MG63 (cell line): ENCODE results near the gene KDM4C. TPM values are rescaled to one million over a fixed set of nuclear protein-coding genes. Genes with fewer than 3 reads are reported as not detected.
"Not testable (repeated sequence)": the region's sequence is repeated elsewhere in the genome, so short reads cannot be mapped to it uniquely, and the experiment has no call there.

ENCODE experiments used
- DNase-seq: peaks from one replicate; pipeline ENCODE4 v3.0.0-alpha.2; 2020
- H3K27me3 ChIP-seq: fragments of 250-450 bp; sonication (Bioruptor Pico); 2 replicates; pipeline ENCODE4 v1.5.1; 2020; ENCODE audit warnings: mild to moderate bottlenecking, moderate library complexity
- H3K36me3 ChIP-seq: fragments of 250-450 bp; sonication (Bioruptor Pico); 2 replicates; pipeline ENCODE4 v1.5.1; 2020; ENCODE audit warnings: mild to moderate bottlenecking, moderate library complexity
- H3K4me3 ChIP-seq: fragments of 250-450 bp; sonication (Bioruptor Pico); 2 replicates; pipeline ENCODE4 v1.5.1; 2020; ENCODE audit warnings: mild to moderate bottlenecking, moderate library complexity
- H3K9me3 ChIP-seq: fragments of 250-450 bp; sonication (Bioruptor Pico); 2 replicates; pipeline ENCODE4 v1.5.1; 2020; ENCODE audit warnings: mild to moderate bottlenecking, moderate library complexity
- total RNA-seq: library from RNA; depleted of rRNA; stranded (reverse); fragments of >200 nt; shearing (Covaris generic); gene quantifications from 2 replicates; pipeline ENCODE4 v1.2.3, GENCODE V29; 2014; ENCODE audit warnings: low replicate concordance

Gene KDM4C
- total RNA-seq, 1 experiment from 2014 or later: 1.8 TPM

GRCh38 chr9:6991418-6991817 is 233.6 kb downstream of the KDM4C start:
- no peaks in the 10 kb centered on the region for H3K9me3 ChIP-seq
- H3K4me3 ChIP-seq: no peak overlapping the region
- no peaks in the 10 kb centered on the region for H3K36me3 ChIP-seq
- DNase-seq: no peak
- no peaks in the 10 kb centered on the region for H3K27me3 ChIP-seq

GRCh38 chr9:6996061-6996854 is 238.5 kb downstream of the KDM4C start:
- no peak for DNase-seq
- Histone ChIP-seq H3K36me3 (no peaks in the 10 kb centered on the region), H3K9me3 (no peaks in the 10 kb centered on the region), H3K4me3 (no peak overlapping the region), H3K27me3 (no peaks in the 10 kb centered on the region)

- no peak for DNase-seq
- Histone ChIP-seq H3K4me3 (no peak overlapping the region), H3K36me3 (no peaks in the 10 kb centered on the region), H3K9me3 (no peaks in the 10 kb centered on the region), H3K27me3 (no peaks in the 10 kb centered on the region)
Observed at GRCh38 chr9:6997330-6997729, 239.6 kb downstream of the KDM4C start.

- no peak for DNase-seq
- H3K4me3 ChIP-seq: no peak overlapping the region
- no peaks in the 10 kb centered on the region for H3K9me3 ChIP-seq
- H3K27me3 ChIP-seq: no peaks in the 10 kb centered on the region
- no peaks in the 10 kb centered on the region for H3K36me3 ChIP-seq
Observed at GRCh38 chr9:6999794-7000193, 242.0 kb downstream of the KDM4C start.

GRCh38 chr9:7001571-7001970 is 243.8 kb downstream of the KDM4C start:
- H3K4me3 ChIP-seq: no peak overlapping the region
- H3K36me3 ChIP-seq: no peaks in the 10 kb centered on the region
- no peaks in the 10 kb centered on the region for H3K27me3 ChIP-seq
- DNase-seq: no peak
- H3K9me3 ChIP-seq: no peaks in the 10 kb centered on the region

DNA sequence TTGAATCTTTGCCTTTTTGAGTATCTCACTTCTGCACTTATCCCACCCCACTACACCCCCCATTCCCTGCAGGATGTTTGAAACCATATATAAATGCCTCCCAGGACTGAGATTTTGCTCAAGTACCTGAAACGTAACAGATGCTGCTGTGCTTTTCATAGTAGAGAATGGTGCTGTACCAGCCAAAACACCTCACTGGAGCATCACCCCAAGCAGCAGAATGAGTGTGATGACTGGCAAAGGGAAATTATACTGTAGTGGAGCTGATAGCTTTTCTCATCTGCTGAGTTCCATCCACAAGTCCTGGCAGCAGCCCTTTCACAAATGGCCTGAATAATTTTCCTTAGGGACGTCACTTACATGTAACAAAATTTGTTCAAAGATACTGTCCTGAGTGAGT is 246.1 kb downstream of the KDM4C start:
- H3K36me3 ChIP-seq: no peaks in the 10 kb centered on the region
- no peak for DNase-seq
- no peak overlapping the region for H3K4me3 ChIP-seq
- no peaks in the 10 kb centered on the region for H3K27me3 ChIP-seq
- H3K9me3 ChIP-seq: no peaks in the 10 kb centered on the region

DNA sequence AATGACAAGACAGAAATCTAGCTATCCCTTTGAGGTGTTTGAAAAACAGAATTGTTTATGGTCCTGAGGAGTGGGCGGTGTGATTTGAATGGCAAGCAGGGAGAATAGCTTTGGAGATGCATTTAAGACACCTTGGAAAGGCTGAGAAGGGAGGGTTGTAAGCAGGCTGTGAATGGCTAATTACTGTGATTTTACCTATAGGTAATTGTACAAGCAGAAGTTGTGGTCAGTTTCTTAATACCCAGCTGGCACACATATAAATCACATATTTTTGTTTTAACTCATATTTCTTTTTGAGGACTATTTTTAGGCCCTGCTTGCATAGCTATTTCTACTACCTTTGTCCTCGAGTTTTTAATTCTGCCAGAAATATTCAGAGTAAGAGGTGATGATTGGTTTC is 248.6 kb downstream of the KDM4C start:
- Histone ChIP-seq H3K9me3 (no peaks in the 10 kb centered on the region), H3K36me3 (no peaks in the 10 kb centered on the region), H3K4me3 (no peak overlapping the region), H3K27me3 (no peaks in the 10 kb centered on the region)
- no peak for DNase-seq

GRCh38 chr9:7008411-7008810 is 250.6 kb downstream of the KDM4C start:
- Histone ChIP-seq H3K4me3 (no peak overlapping the region), H3K9me3 (no peaks in the 10 kb centered on the region), H3K27me3 (no peaks in the 10 kb centered on the region), H3K36me3 (no peaks in the 10 kb centered on the region)
- no peak for DNase-seq

DNA sequence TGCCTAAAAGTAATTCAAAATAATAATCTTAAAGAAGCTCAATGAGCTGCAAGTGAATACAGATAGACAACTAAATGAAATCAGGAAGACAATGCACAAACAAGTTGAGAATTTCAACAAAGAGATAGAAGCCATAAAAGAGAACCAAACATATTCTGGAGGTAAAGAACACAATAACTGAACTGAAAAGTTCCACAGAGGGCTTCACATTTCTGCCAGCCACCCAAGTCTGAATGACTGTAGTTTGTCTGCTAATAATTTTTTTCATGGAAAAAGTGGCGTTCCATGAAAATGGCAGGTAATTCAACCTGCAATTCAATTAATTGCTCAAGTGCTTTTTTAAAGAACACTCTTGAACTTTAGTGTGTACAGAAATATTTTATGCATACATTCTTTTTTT is 251.3 kb downstream of the KDM4C start:
- Histone ChIP-seq H3K36me3 (no peaks in the 10 kb centered on the region), H3K4me3 (no peak overlapping the region), H3K9me3 (no peaks in the 10 kb centered on the region), H3K27me3 (no peaks in the 10 kb centered on the region)
- no peak for DNase-seq

DNA sequence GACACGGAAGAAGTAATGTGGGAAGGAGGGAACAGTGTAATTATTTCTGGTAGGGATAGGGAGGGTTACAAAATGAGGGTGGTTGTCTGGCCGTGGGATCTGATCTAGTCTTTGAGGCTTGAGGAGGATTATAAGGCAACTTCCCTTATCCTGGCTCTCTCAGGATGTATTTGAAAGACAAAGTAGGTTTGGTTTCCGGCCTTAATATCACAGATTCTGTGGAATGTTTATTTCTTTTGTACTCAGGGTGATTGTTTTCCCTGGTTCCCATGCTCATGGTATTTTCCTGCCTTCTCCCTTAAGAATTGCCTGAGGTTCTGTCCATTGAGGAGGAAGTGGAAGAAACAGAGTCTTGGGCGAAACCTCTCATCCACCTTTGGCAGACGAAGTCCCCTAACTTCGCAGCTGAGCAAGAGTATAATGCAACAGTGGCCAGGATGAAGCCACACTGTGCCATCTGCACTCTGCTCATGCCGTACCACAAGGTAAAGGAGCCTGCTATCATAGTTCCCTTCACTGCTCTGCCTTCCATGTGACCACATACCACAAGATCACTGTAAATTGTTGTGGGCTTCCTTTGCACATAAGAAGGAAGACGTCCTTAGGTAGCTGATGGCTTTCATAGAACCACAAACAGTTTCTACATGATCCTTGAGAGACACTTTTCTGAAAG is 253.8 kb downstream of the KDM4C start:
- H3K9me3 ChIP-seq: no peaks in the 10 kb centered on the region
- no peak for DNase-seq

DNA sequence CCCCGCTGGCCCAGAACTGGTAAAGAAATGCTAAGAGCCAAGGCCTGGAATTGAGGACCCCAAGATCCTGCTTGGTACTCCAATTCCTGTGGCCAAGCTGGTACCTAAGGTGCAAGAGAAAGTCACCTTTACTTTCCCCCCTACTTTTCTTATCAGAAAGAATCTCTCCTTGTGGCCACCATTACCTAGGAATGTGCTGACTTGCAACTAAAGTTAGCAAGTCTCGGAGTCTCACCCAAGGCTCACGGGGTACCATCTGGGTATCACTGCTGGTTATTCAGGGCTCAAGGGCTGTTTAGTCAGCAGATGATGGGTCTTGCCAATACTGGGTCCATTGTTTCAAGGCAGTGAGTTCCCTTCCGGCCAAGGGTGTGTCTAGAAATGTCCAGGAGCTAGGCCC is 270.2 kb downstream of the KDM4C start:
- Histone ChIP-seq H3K36me3 (no peaks in the 10 kb centered on the region), H3K4me3 (no peak overlapping the region), H3K9me3 (no peaks in the 10 kb centered on the region), H3K27me3 (no peaks in the 10 kb centered on the region)
- DNase-seq: no peak

More for the DNA sequence above, 253.8 kb downstream of the KDM4C start:
- Histone ChIP-seq H3K36me3 (no peaks in the 10 kb centered on the region), H3K27me3 (no peaks in the 10 kb centered on the region), H3K4me3 (no peak overlapping the region)

GRCh38 chr9:7028591-7028990 is 270.8 kb downstream of the KDM4C start:
- Histone ChIP-seq H3K36me3 (no peaks in the 10 kb centered on the region), H3K4me3 (no peak overlapping the region), H3K27me3 (no peaks in the 10 kb centered on the region), H3K9me3 (no peaks in the 10 kb centered on the region)
- no peak for DNase-seq

DNA sequence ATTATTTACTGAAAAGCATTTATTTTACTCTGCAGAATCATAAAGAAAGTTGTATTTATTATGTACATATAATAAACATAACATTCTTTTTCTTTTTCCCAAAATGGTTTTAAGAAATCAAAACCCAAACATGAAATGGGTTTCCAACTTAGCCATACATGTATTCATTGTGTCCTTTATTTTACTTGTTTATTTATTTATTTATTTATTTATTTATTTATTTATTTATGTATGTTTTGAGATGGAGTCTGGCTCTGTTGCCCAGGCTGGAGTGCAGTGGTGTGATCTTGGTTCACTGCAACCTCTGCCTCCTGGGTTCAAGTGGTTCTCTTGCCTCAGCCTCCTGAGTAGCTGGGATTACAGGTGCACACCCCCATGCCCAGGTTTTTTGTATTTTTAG is 273.2 kb downstream of the KDM4C start:
- not testable (repeated sequence) for H3K36me3 ChIP-seq, DNase-seq

GRCh38 chr9:7033076-7034045 is 275.6 kb downstream of the KDM4C start:
- Histone ChIP-seq H3K27me3 (no peaks in the 10 kb centered on the region), H3K4me3 (no peak overlapping the region), H3K36me3 (no peaks in the 10 kb centered on the region), H3K9me3 (no peaks in the 10 kb centered on the region)
- no peak for DNase-seq

More for the DNA sequence above, 273.2 kb downstream of the KDM4C start:
- H3K4me3 ChIP-seq, H3K27me3 ChIP-seq, H3K9me3 ChIP-seq: not testable (repeated sequence)

GRCh38 chr9:7037176-7037575 is 279.4 kb downstream of the KDM4C start:
- Histone ChIP-seq H3K9me3 (no peaks in the 10 kb centered on the region), H3K4me3 (no peak overlapping the region), H3K36me3 (no peaks in the 10 kb centered on the region), H3K27me3 (no peaks in the 10 kb centered on the region)
- DNase-seq: no peak

DNA sequence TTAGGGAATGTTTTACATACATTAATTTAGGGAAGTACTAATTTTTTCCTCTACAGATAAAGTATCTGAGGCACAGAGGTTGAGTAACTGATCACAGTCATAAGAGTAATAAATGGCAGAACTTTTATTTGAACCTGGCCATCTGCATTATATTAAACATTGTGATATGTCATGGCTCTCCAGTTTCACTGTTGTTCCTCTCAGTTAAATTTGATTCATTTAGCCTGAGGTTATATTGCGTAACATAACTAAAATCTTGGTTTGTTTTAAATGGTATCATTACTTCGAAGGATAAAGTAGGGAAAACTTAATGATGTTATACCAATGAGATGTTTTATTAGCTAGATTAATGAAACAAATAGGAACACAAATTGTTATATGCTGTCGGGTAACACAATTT is 284.4 kb downstream of the KDM4C start:
- Histone ChIP-seq H3K4me3 (no peak overlapping the region), H3K27me3 (no peaks in the 10 kb centered on the region), H3K36me3 (no peaks in the 10 kb centered on the region), H3K9me3 (no peaks in the 10 kb centered on the region)
- no peak for DNase-seq

- Histone ChIP-seq H3K9me3 (no peaks in the 10 kb centered on the region), H3K27me3 (no peaks in the 10 kb centered on the region), H3K4me3 (no peak overlapping the region), H3K36me3 (no peaks in the 10 kb centered on the region)
- DNase-seq: no peak
Observed at GRCh38 chr9:7045361-7045760, 287.6 kb downstream of the KDM4C start.
